GM19395 (cell line): ENCODE data around the gene SF3B5.
"Not testable (repeated sequence)": the region's sequence is repeated elsewhere in the genome, so short reads cannot be mapped to it uniquely, and the experiment has no call there.

ENCODE experiments used
- ATAC-seq: cut with Tn5 transposase; IDR thresholded peaks from one replicate; pipeline ENCODE4 v1.9.1; 2021; ENCODE audit warnings: mild to moderate bottlenecking, moderate library complexity; ENCODE audit not compliant: unreplicated experiment

SF3B5 gene

GRCh38 chr6:144095134-144096002 lies at the start of gene SF3B5:
SF3B5 (minus strand) TSS chr6:144095573; CDS start chr6:144095497, 76 bp downstream.
- peak; percentile 98 for ATAC-seq

GRCh38 chr6:144144996-144145395 lies 49.6 kb upstream of the SF3B5 start:
- ATAC-seq = no peak

GRCh38 chr6:144143878-144144277 lies 48.5 kb upstream of the SF3B5 start:
- no peak for ATAC-seq

- ATAC-seq = no peak
Measured at GRCh38 chr6:144143106-144143505, 47.7 kb upstream of the SF3B5 start.

GRCh38 chr6:144141470-144141869 lies 46.1 kb upstream of the SF3B5 start:
- ATAC-seq = no peak

- ATAC-seq = peak; percentile 87
Measured at GRCh38 chr6:144140867-144141266, 45.5 kb upstream of the SF3B5 start.

- no peak for ATAC-seq
Measured at GRCh38 chr6:144139817-144140216, 44.4 kb upstream of the SF3B5 start.

GRCh38 chr6:144138542-144138941 lies 43.2 kb upstream of the SF3B5 start:
- no peak for ATAC-seq

GRCh38 chr6:144134737-144135136 lies 39.4 kb upstream of the SF3B5 start:
- no peak for ATAC-seq

GRCh38 chr6:144134176-144134575 lies 38.8 kb upstream of the SF3B5 start:
- ATAC-seq = no peak

GRCh38 chr6:144133225-144133821 lies 38.0 kb upstream of the SF3B5 start:
- ATAC-seq = no peak

GRCh38 chr6:144132167-144132690 lies 36.9 kb upstream of the SF3B5 start:
- ATAC-seq = not testable (repeated sequence)

GRCh38 chr6:144131248-144131709 lies 35.9 kb upstream of the SF3B5 start:
- ATAC-seq = no peak

GRCh38 chr6:144129469-144129868 lies 34.1 kb upstream of the SF3B5 start:
- no peak for ATAC-seq

- ATAC-seq = peak; percentile 58
Measured at GRCh38 chr6:144127097-144127496, 31.7 kb upstream of the SF3B5 start.

- ATAC-seq = no peak
Measured at GRCh38 chr6:144123836-144124235, 28.5 kb upstream of the SF3B5 start.

- no peak for ATAC-seq
Measured at GRCh38 chr6:144123421-144123820, 28.0 kb upstream of the SF3B5 start.

- ATAC-seq = no peak
Measured at GRCh38 chr6:144122861-144123260, 27.5 kb upstream of the SF3B5 start.

- ATAC-seq = no peak
Measured at GRCh38 chr6:144119376-144119775, 24.0 kb upstream of the SF3B5 start.

- no peak for ATAC-seq
Measured at GRCh38 chr6:144115219-144115618, 19.8 kb upstream of the SF3B5 start.

GRCh38 chr6:144113366-144113765 lies 18.0 kb upstream of the SF3B5 start:
- no peak for ATAC-seq

GRCh38 chr6:144110210-144110609 lies 14.8 kb upstream of the SF3B5 start:
- ATAC-seq = no peak
